GM19035 (cell line): ENCODE results near the gene VAMP8.
A peak's percentile ranks its signal among the peaks of the same experiment; 100 is the strongest.
"Not testable (repeated sequence)": the region's sequence is repeated elsewhere in the genome, so short reads cannot be mapped to it uniquely, and the experiment has no call there.

Experiments
- ATAC-seq: cut with Tn5 transposase; IDR thresholded peaks from one replicate; pipeline ENCODE4 v1.9.1; 2021; ENCODE audit not compliant: unreplicated experiment

Gene VAMP8

DNA sequence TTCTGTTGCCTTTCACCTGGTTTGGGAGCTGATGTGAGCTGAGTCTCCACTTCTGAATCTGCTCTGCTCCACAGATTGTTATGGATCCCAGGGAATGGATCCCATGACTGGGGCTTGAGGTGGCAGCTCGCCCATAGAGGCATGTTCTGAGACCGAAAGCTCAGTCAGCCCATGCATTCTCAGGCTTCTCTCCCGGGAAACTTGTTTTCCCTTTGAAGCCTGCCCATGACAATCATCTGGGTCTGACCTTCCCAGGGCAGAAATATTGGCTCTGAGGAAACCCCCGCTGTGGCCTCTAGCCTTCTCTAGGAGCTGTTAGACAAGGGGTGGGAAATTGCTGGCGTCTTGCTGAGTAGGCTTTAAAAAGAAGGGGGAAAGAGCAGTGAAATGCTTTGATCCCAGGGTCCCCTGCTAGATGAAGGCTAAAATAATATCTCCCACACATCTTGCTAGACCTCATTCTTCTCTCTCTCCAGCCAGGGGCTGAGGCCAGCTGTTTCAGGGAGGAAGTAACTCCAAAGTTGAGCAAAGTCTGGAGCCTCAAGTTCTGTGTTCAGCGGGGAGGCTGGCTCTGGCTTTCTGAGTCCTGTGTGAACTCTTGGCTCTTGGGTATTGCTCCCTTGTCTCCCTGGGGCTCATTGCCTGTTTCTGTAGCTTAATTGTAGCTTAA, 2.0 kb downstream of the VAMP8 start:
- ATAC-seq: no peak

GRCh38 chr2:85580206-85580605, 2.8 kb downstream of the VAMP8 start:
- no peak for ATAC-seq

- no peak for ATAC-seq
Measured at GRCh38 chr2:85582492-85582891, 5.1 kb downstream of the VAMP8 start.

DNA sequence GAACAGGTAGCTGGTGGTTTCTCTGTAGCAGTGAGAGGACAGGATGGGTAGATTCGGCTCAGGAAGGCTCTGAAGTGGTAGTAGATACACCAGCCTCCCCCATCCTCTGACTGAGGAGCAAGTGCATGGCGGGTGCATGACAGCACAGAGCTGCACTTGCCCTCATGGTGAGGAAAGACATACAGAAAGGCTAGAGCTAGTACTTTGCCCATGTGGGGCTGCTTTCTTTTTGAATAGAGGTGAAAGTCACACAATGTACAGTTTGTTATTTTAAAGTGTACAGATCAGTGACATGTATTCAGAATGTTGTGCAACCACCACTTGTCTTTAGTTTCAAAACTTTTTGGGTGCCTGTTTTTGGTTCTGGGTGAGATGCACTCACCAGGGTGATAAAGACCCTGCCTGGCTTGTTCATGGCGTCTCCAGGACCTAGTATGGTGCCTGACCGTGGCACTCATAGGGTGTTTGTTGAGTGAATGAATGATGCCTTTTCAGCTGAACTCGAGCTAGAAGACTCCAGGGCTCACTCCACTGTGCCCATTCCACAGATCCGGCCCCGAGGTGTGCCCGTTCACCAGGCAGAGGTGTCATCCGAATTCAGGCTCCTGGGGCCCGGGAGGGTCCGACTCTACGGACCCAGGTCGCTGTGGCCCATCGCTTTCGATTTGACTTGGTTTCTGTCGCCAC, 6.4 kb downstream of the VAMP8 start:
- ATAC-seq: peak; percentile 54

- peak; percentile 42 for ATAC-seq
Measured at GRCh38 chr2:85584354-85584856, 7.0 kb downstream of the VAMP8 start, which contains the start of gene VAMP5. TSS of gene VAMP5 (plus strand) at chr2:85584431. CDS start at chr2:85584491, 60 bp downstream.

GRCh38 chr2:85584857-85585780, 7.7 kb downstream of the VAMP8 start:
- ATAC-seq: peak; percentile 42

DNA sequence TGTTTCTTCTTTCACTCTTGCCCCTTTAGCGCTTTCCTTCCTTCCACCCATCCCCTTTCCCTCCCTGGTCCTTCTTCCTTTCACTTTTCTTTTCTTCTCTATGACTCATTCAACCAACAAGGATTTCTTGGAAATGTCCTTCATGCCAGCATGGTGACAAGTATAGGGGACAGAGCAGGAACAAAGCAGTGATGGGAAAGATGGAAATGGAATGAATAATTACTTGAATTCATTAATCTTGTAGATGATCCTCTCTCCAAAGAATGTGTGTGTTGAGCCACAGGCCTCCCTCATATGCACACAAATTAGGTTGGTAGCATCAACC, 8.4 kb downstream of the VAMP8 start:
- ATAC-seq: no peak

DNA sequence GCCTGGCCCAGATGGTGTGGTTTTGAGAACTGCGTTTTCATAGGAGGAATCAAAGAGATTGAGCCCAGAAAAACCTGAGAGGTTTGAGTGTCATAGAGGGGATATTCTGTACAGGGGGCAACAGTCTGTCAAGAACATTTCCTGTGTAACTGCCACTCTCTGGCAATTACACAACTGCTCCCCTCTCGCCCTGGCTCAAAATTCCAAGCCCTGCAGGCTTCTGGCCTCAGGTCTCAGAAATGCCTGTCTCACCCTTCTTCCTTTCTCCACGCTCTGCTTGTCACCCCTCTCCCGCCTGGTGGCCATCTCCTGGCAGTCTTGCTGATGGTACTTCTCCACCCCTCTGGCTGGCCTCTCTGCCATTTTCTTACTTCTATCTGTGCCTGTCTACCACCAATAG, 10.8 kb downstream of the VAMP8 start:
- ATAC-seq: no peak

DNA sequence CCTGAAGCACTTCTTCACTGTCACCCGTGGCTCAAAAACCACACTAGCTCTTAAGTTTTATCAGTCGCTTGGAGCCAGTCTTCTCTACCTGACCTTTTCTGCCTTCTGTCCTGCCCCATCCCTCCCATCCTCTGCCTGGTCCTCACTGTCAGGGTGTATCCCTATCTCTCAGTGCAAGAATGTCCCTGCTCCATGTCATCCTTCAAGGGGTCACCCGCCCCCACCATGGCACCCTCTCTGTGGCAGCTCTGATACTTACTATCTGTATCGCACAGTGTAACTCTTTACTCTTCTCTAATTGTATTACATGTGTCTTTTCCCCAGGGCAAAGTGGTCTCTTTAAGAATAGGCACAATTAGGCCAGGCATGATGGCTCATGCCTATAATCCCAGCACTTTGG, 11.3 kb downstream of the VAMP8 start:
- ATAC-seq: no peak

DNA sequence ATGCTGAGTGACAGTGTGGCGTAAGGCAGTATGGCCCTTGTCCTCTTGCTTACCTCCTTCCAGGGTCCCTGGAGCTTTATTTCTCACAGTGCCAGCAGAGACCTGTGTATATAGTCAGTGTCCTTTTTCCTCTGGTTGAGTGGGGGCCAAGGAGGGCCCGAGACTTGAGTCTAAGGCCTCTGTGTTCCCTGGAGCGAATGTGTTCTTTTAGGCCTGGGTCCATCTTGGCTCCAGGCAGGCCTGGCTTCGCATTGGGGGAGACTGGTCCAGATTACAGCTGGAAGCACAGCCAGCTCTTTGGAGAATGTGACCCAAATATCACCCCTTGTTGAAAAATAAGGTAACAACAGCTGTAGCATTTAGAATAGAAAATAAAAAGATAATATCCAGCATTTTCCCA, 11.8 kb downstream of the VAMP8 start:
- ATAC-seq: no peak

- ATAC-seq: no peak
Measured at GRCh38 chr2:85589982-85590791, 12.8 kb downstream of the VAMP8 start.

DNA sequence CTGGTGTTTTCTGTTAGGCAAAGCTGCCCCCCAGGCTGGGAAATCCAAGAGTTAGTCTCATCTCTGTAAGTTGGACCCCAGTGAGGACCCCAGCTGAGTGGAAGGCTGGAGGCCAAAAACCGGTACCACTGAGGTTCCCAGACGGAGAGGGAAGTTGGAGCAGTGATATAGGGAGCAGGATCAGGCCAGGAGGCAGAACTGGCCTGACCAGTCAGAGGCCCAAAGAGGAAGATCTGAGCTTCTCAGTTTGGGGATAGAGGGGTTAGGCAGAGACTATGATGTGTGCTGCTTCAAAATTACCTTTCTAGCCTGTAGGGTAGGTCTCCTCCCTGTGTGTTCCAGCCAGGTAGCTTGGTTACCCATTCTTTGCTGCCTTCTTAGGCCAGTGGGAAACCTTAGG, 13.6 kb downstream of the VAMP8 start:
- ATAC-seq: no peak

DNA sequence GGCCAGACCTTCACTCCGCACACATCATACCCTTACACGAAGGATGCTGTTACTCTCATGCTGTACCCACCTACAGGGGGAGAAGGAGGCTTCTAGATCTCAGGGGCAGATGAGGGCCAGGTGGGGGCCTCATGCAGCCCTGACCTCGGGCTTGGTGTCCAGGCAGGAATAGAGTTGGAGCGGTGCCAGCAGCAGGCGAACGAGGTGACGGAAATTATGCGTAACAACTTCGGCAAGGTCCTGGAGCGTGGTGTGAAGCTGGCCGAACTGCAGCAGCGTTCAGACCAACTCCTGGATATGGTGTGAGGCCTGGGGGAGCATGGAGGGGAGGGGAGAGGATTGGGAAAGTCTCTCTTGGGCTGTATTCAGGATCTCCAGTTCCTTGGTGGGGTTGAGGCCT, 14.2 kb downstream of the VAMP8 start:
- no peak for ATAC-seq

- not testable (repeated sequence) for ATAC-seq
Measured at GRCh38 chr2:85592299-85592698, 14.9 kb downstream of the VAMP8 start.

DNA sequence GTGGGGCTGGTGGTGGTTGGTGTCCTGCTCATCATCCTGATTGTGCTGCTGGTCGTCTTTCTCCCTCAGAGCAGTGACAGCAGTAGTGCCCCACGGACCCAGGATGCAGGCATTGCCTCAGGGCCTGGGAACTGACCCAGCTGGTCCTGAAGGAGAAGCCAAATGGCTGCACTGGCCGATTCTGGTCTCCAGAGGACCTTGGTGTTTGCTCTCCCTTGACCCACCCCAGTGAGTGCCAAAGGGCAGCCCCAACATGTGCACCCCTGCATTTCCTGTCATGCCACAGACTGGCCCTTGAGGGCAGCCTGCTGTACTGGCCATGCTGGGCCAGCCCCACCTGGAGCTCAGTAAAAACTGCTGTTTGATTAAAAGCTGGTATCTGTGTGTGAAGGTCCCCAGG, 15.6 kb downstream of the VAMP8 start:
- no peak for ATAC-seq

DNA sequence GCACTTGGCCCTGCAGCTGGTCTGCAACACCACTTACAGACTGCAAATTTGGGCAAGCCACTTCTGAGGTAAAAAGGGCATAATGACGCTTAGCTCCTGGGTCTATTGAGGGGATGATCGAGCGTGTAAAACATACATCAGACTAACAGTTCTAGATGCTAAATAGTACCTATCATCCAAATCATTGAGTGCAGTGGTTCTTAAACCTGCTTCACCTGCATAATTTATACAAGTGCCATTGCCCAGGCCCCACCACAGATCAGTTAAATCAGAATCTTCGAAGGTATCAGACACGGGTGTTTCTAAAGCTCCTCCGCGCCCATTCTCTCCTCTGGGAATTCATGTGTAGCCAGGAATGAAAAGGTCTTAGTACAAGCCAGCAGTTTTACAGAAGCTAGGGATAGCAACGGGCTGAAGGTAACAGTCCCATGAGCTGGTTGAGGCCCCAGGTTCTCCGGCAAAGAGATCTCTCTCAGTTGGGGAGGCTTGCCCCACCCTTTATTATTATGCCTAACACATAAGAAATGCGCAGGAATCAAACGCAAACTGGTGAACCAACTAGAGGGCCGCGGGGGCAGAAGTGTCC, 17.4 kb downstream of the VAMP8 start:
- ATAC-seq: peak; percentile 2

DNA sequence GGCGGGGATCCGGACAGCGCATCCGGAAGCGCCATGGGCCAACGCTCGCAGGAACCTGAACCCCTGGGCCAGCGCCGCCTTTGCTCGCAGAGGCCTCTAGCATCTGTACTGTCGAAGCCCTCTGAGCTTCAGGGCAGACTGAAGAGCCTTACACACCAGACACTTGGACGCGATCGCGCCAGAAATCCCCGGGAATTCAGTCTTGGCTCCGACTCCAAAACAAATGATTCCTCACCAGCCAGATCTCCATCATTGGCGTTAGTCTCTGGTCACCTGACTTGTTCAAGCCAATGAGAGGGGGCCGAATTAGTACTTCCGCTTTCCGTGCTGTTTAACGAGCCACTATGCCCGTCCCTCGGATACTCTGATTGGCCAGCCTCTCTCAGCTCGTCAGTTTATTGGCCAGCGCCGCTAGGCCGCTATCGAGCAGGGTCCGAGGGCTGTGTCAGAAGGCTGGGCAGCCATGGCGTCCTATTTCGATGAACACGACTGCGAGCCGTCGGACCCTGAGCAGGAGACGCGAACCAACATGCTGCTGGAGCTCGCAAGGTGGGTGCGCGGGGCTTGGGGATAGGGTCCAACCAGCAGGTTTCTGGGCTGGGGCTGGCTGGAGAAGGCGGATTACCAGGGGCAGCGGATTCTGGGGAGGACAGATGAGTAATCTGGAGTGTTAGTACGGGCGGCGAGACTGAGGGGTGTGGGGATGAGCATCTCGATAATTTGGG, 18.1 kb downstream of the VAMP8 start, which contains the start of gene RNF181:
RNF181 (plus strand) TSS at position 445 of the 725 bp plus-strand sequence; CDS start at position 464, 19 bp downstream.
- ATAC-seq: peak; percentile 98

DNA sequence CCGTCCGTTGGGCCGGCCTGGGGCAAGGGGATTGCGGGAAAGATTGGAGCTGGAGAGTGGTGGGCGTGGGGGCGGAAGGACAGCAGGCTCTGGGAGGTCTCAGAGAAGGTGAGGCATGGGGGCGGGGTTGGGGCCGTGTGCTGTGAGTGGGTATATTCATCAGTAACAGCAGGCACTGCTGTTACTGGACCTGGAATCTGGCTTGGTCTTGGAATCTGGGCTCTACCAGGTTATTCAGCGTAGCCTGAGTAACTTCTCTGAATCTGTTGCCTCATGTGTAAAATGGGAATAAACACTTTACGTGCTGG, 18.6 kb downstream of the VAMP8 start:
- no peak for ATAC-seq

- ATAC-seq: no peak
Measured at GRCh38 chr2:85596486-85597143, 19.2 kb downstream of the VAMP8 start.
